H1 (cell line): ENCODE measurements around the gene PRKN. TPM values are rescaled to one million over a fixed set of nuclear protein-coding genes. Genes with fewer than 3 reads are reported as not detected.

Experiments
- CTCF ChIA-PET: fragments of 300-600 bp; sonication (Branson Sonifier 250); formaldehyde crosslinking; loops from one replicate; lab custom pipeline; 2021; ENCODE audit not compliant: partially characterized antibody; lab: Charles Lee
- POLR2A ChIA-PET: fragments of 300-600 bp; sonication (Branson Sonifier 250); formaldehyde crosslinking; loops from one replicate; lab custom pipeline; 2021; ENCODE audit warnings: inconsistent platforms; ENCODE audit not compliant: partially characterized antibody; lab: Charles Lee
- DNase-seq, 2 experiments: peaks; one replicate each; pipeline versions ENCODE4 v3.0.0 to v3.0.0-alpha.2; 2010 to 2022; ENCODE audit warnings: low spot score in 2 of 2, low read depth in 1 of 2, mixed read lengths in 1 of 2
- FAIRE-seq: peaks from 2 replicates; lab custom pipeline; 2011; peaks lifted over from hg19 to GRCh38; lab: Jason Lieb, UNC
- H2AFZ ChIP-seq: 2 replicates; pipeline ENCODE4 v1.8.1; 2012; ENCODE audit warnings: low read length, inconsistent platforms
- H2AK5ac ChIP-seq: 2 replicates; pipeline ENCODE4 v1.6.1; 2013; ENCODE audit warnings: low read depth, low read length
- H2BK120ac ChIP-seq: replicated peaks from 2 replicates; pipeline ENCODE3; 2013; ENCODE audit warnings: low read depth, low read length, inconsistent platforms
- H2BK12ac ChIP-seq: 2 replicates; pipeline ENCODE4 v1.6.1; 2013; ENCODE audit warnings: low read depth, low read length
- H2BK15ac ChIP-seq: 2 replicates; pipeline ENCODE4 v1.6.1; 2013; ENCODE audit warnings: low read length
- H2BK20ac ChIP-seq: 2 replicates; pipeline ENCODE4 v1.6.1; 2013; ENCODE audit warnings: low read length
- H2BK5ac ChIP-seq: 2 replicates; pipeline ENCODE4 v1.6.1; 2013; ENCODE audit warnings: low read depth, low read length
- H3K14ac ChIP-seq: 2 replicates; pipeline ENCODE4 v1.6.1; 2013; ENCODE audit warnings: inconsistent platforms; ENCODE audit not compliant: insufficient read length
- H3K18ac ChIP-seq: 2 replicates; pipeline ENCODE4 v1.6.1; 2013; ENCODE audit warnings: low read length; ENCODE audit errors: extremely low read depth
- H3K23ac ChIP-seq: 2 replicates; pipeline ENCODE4 v1.6.1; 2013; ENCODE audit warnings: inconsistent platforms; ENCODE audit not compliant: insufficient read length
- H3K23me2 ChIP-seq: 2 replicates; pipeline ENCODE4 v1.6.1; 2013; ENCODE audit warnings: low read depth, low read length
- H3K27ac ChIP-seq: 2 replicates; pipeline ENCODE4 v1.6.1; 2011; ENCODE audit warnings: low read depth, low read length, inconsistent platforms
- H3K27me3 ChIP-seq, 4 experiments: replicated peaks in 1 of 4; 1 replicate in 1 of 4; 2 replicates in 3 of 4; pipeline versions ENCODE4 v1.6.1 to v1.8.1; 2011 to 2013; ENCODE audit warnings: low read length in 3 of 4, mild to moderate bottlenecking in 3 of 4, inconsistent platforms in 2 of 4, mixed read lengths in 2 of 4, moderate library complexity in 1 of 4; ENCODE audit not compliant: control insufficient read depth in 3 of 4, insufficient read depth in 3 of 4; ENCODE audit errors: extremely low read depth in 1 of 4
- H3K36me3 ChIP-seq, 4 experiments: 2 replicates each; pipeline versions ENCODE4 v1.6.1 to v1.8.1; 2011 to 2013; ENCODE audit warnings: mild to moderate bottlenecking in 4 of 4, low read length in 3 of 4, moderate library complexity in 2 of 4, control low read depth in 1 of 4, inconsistent platforms in 1 of 4; ENCODE audit not compliant: insufficient read depth in 4 of 4, control insufficient read depth in 2 of 4
- H3K4ac ChIP-seq: replicated peaks from 2 replicates; pipeline ENCODE3; 2013; ENCODE audit warnings: low read length, low read depth, mixed read lengths, inconsistent platforms; ENCODE audit not compliant: insufficient read length
- H3K4me1 ChIP-seq, 4 experiments: replicated peaks in 1 of 4; 1 replicate in 1 of 4; 2 replicates in 3 of 4; pipeline versions ENCODE4 v1.6.1 to v1.8.1; 2011 to 2013; ENCODE audit warnings: low read length in 3 of 4, inconsistent platforms in 2 of 4, mixed read lengths in 1 of 4; ENCODE audit not compliant: insufficient read depth in 4 of 4, control insufficient read depth in 3 of 4
- H3K4me2 ChIP-seq, 2 experiments: 2 replicates each; pipeline versions ENCODE4 v1.6.1 to v1.8.1; 2011 to 2013; ENCODE audit warnings: low read depth in 2 of 2, low read length in 2 of 2, control low read depth in 1 of 2, inconsistent platforms in 1 of 2, mild to moderate bottlenecking in 1 of 2; ENCODE audit not compliant: insufficient read depth in 1 of 2
- H3K4me3 ChIP-seq, 4 experiments: fragments of 200-600, 300-600 bp in 1 of 4; sonication (generic), shearing (Covaris generic), sonication (Bioruptor Twin) in 1 of 4; 2 replicates each; pipeline versions ENCODE4 v1.5.1 to v1.8.1; 2011 to 2016; ENCODE audit warnings: low read length in 4 of 4, low read depth in 3 of 4, control low read depth in 2 of 4, inconsistent platforms in 2 of 4, mild to moderate bottlenecking in 2 of 4, mixed read lengths in 1 of 4, moderate library complexity in 1 of 4; ENCODE audit not compliant: insufficient read depth in 2 of 4; ENCODE audit errors: extremely low read depth in 1 of 4
- H3K56ac ChIP-seq: replicated peaks from 2 replicates; pipeline ENCODE3; 2013; ENCODE audit warnings: low read depth, mild to moderate bottlenecking, mixed read lengths, low read length, inconsistent platforms; ENCODE audit not compliant: insufficient read length
- H3K79me1 ChIP-seq: 2 replicates; pipeline ENCODE4 v1.6.1; 2013; ENCODE audit warnings: low read depth, low read length, control low read depth
- H3K79me2 ChIP-seq, 2 experiments: 2 replicates each; pipeline versions ENCODE4 v1.6.1 to v1.8.1; 2012 to 2013; ENCODE audit warnings: low read length in 2 of 2, mild to moderate bottlenecking in 2 of 2, inconsistent platforms in 1 of 2; ENCODE audit not compliant: insufficient read depth in 2 of 2, control insufficient read depth in 1 of 2
- H3K9ac ChIP-seq, 4 experiments: replicated peaks in 1 of 4; 1 replicate in 1 of 4; 2 replicates in 3 of 4; pipeline versions ENCODE4 v1.6.1 to v1.8.1; 2011 to 2013; ENCODE audit warnings: low read depth in 3 of 4, low read length in 3 of 4, control low read depth in 2 of 4, mild to moderate bottlenecking in 2 of 4, moderate library complexity in 2 of 4, inconsistent platforms in 1 of 4; ENCODE audit errors: extremely low read depth in 1 of 4
- H3K9me3 ChIP-seq, 2 experiments: 2 replicates each; pipeline versions ENCODE4 v1.6.1 to v1.8.1; 2012 to 2013; ENCODE audit warnings: mild to moderate bottlenecking in 2 of 2, moderate library complexity in 2 of 2, control low read depth in 1 of 2, inconsistent platforms in 1 of 2, low read depth in 1 of 2, low read length in 1 of 2, mixed read lengths in 1 of 2; ENCODE audit not compliant: insufficient read depth in 2 of 2
- H4K20me1 ChIP-seq, 2 experiments: replicated peaks in 1 of 2; 2 replicates each; pipeline versions ENCODE3 to v1.8.1; 2011 to 2013; ENCODE audit warnings: inconsistent platforms in 2 of 2, low read length in 2 of 2, mild to moderate bottlenecking in 1 of 2; ENCODE audit not compliant: insufficient read depth in 2 of 2, control insufficient read depth in 1 of 2
- H4K5ac ChIP-seq: 2 replicates; pipeline ENCODE4 v1.6.1; 2013; ENCODE audit warnings: low read length, low read depth, mixed read lengths, inconsistent platforms; ENCODE audit not compliant: insufficient read length
- H4K8ac ChIP-seq: 2 replicates; pipeline ENCODE4 v1.8.0; 2013; ENCODE audit warnings: mild to moderate bottlenecking, moderate library complexity, low read length, inconsistent platforms; ENCODE audit not compliant: insufficient read depth; ENCODE audit errors: extremely low read depth
- H4K91ac ChIP-seq: replicated peaks from 2 replicates; pipeline ENCODE3; 2013; ENCODE audit warnings: low read length, mixed read lengths, inconsistent platforms; ENCODE audit not compliant: insufficient read length
- FOSL1 ChIP-seq: IDR thresholded peaks from 2 replicates; pipeline ENCODE4 v1.6.1; 2011; ENCODE audit warnings: mild to moderate bottlenecking, low read depth, low read length, moderate library complexity; ENCODE audit not compliant: insufficient read depth
- KDM1A ChIP-seq: fragments of 200-600, 300-600 bp; sonication (generic); IDR thresholded peaks from 2 replicates; pipeline ENCODE4 v1.7.1; 2016; ENCODE audit warnings: mild to moderate bottlenecking, low read length, borderline replicate concordance
- KDM4A ChIP-seq: IDR thresholded peaks from one replicate; pipeline ENCODE4 v1.7.1; 2012; ENCODE audit warnings: low read depth, mild to moderate bottlenecking, moderate library complexity, low read length, inconsistent platforms; ENCODE audit not compliant: severe bottlenecking
- KDM5A ChIP-seq: fragments of 200-600 bp; IDR thresholded peaks from 2 replicates; pipeline ENCODE4 v1.7.1; 2012; ENCODE audit warnings: mild to moderate bottlenecking, low read length, inconsistent platforms, mixed read lengths
- TCF12 ChIP-seq: IDR thresholded peaks from 2 replicates; pipeline ENCODE4 v1.6.1; 2011; ENCODE audit warnings: low read depth, mild to moderate bottlenecking, low read length
- WGBS, 2 experiments: shearing (Covaris generic) in 1 of 2; methylation state at CpG; one replicate each; pipeline versions ENCODE4 v1.1.6 to v1.1.7; 2013 to 2015; ENCODE audit warnings: low lambda C conversion rate in 2 of 2, mixed read lengths in 2 of 2, inconsistent platforms in 1 of 2, low coverage in 1 of 2, missing lambda C conversion rate in 1 of 2; ENCODE audit not compliant: insufficient replicate concordance in 2 of 2, insufficient coverage in 1 of 2, insufficient read length in 1 of 2; ENCODE audit errors: extremely low coverage in 1 of 2, missing lambda C conversion rate in 1 of 2; 5-methylcytosine and 5-hydroxymethylcytosine counted together
- polyA plus RNA-seq, 7 experiments: library from polyadenylated mRNA; depleted of rRNA in 3 of 7; stranded (reverse) in 5 of 7; unstranded in 2 of 7; fragments of >200 nt in 5 of 7; fragments of 200-250 nt in 2 of 7; gene quantifications; 1 replicate in 5 of 7; 2 replicates in 1 of 7; 4 replicates in 1 of 7; pipeline versions ENCODE4 v1.2.1 to v1.2.3, GENCODE V29; 2011 to 2013; ENCODE audit warnings: missing spikeins in 2 of 7, mixed read lengths in 2 of 7
- total RNA-seq: library from RNA; stranded (reverse); fragmentation: NEBNext Ultra II Directional; extraction: Animal tissue kit (Norgen Biotek cat#: 25700); gene quantifications from 2 replicates; pipeline ENCODE4 v1.2.1, GENCODE V29; 2021
- TF ChIP-seq, protein P1 (sequence below): IDR thresholded peaks from 2 replicates; pipeline ENCODE4 v1.6.1; 2012; ENCODE audit warnings: inconsistent platforms
- TF ChIP-seq, protein P2 (sequence below): IDR thresholded peaks from 2 replicates; pipeline ENCODE4 v1.6.1; 2011; ENCODE audit warnings: low read length, improper control_type of control experiment
- TF ChIP-seq, protein P3 (sequence below): IDR thresholded peaks from 2 replicates; pipeline ENCODE4 v1.6.1; 2011; ENCODE audit warnings: low read depth, mild to moderate bottlenecking, low read length; ENCODE audit not compliant: insufficient read depth

Gene PRKN
- total and polyA plus RNA-seq, 2 of the 8 experiments (the other 6 are each of a cell fraction or from before 2014, with no cell fraction given): 0.13 to 0.29 TPM

- TF ChIP-seq KDM5A (no peak), TCF12 (no peak), KDM1A (no peak), FOSL1 (no peak), KDM4A (no peak)
- TF ChIP-seq, protein P1, sequence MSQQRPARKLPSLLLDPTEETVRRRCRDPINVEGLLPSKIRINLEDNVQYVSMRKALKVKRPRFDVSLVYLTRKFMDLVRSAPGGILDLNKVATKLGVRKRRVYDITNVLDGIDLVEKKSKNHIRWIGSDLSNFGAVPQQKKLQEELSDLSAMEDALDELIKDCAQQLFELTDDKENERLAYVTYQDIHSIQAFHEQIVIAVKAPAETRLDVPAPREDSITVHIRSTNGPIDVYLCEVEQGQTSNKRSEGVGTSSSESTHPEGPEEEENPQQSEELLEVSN: no peak
- TF ChIP-seq, protein P2, sequence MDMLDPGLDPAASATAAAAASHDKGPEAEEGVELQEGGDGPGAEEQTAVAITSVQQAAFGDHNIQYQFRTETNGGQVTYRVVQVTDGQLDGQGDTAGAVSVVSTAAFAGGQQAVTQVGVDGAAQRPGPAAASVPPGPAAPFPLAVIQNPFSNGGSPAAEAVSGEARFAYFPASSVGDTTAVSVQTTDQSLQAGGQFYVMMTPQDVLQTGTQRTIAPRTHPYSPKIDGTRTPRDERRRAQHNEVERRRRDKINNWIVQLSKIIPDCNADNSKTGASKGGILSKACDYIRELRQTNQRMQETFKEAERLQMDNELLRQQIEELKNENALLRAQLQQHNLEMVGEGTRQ: no peak
- TF ChIP-seq, protein P3, sequence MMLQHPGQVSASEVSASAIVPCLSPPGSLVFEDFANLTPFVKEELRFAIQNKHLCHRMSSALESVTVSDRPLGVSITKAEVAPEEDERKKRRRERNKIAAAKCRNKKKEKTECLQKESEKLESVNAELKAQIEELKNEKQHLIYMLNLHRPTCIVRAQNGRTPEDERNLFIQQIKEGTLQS: no peak
- no peak overlapping the region for H3K9ac ChIP-seq
- H3K4me2 ChIP-seq: no peak overlapping the region
- no peak overlapping the region for H4K91ac ChIP-seq
- H3K14ac ChIP-seq: no peak overlapping the region
- ChIA-PET CTCF (no interaction called here), POLR2A (no interaction called here)
- no peak overlapping the region for H3K4ac ChIP-seq
- H3K79me2 ChIP-seq: no peaks in the 10 kb centered on the region
- H2AK5ac ChIP-seq: no peak overlapping the region
- H2BK12ac ChIP-seq: no peak overlapping the region
- no peak overlapping the region for H3K4me3 ChIP-seq
- no peak overlapping the region for H2AFZ ChIP-seq
- no peaks in the 10 kb centered on the region for H3K23me2 ChIP-seq
- H3K27ac ChIP-seq: no peak overlapping the region
- H2BK120ac ChIP-seq: no peak overlapping the region
- no peak overlapping the region for H4K8ac ChIP-seq
- H3K56ac ChIP-seq: no peak overlapping the region
- no peaks in the 10 kb centered on the region for H4K20me1 ChIP-seq
- no peak overlapping the region for H3K23ac ChIP-seq
- no peak overlapping the region for H3K18ac ChIP-seq
- no peak overlapping the region for H2BK20ac ChIP-seq
- H2BK15ac ChIP-seq: no peak overlapping the region
- no peaks in the 10 kb centered on the region for H3K36me3 ChIP-seq
- no peaks in the 10 kb centered on the region for H3K9me3 ChIP-seq
- no peak overlapping the region for H4K5ac ChIP-seq
- no peaks in the 10 kb centered on the region; a peak in 1 of 7 replicates for H3K4me1 ChIP-seq
- DNase-seq (no peak), FAIRE-seq (no peak)
- no peaks in the 10 kb centered on the region for H3K27me3 ChIP-seq
- WGBS, 2 experiments: 93% methylated on average over 7 of the region's 7 CpGs; no CpG with 5 or more reads in 1 of the 2 experiments
- no peaks in the 10 kb centered on the region for H3K79me1 ChIP-seq
- no peak overlapping the region for H2BK5ac ChIP-seq
Measured at GRCh38 chr6:161772176-161772575, 955.4 kb downstream of the PRKN start.
